T-helper 9 cell (primary cell): ENCODE measurements around the gene GDA.
"Not testable (repeated sequence)": the region's sequence is repeated elsewhere in the genome, so short reads cannot be mapped to it uniquely, and the experiment has no call there.

Experiments
- DNase-seq: peaks from one replicate; pipeline ENCODE4 v3.0.0-alpha.2; 2020

Gene GDA

DNA sequence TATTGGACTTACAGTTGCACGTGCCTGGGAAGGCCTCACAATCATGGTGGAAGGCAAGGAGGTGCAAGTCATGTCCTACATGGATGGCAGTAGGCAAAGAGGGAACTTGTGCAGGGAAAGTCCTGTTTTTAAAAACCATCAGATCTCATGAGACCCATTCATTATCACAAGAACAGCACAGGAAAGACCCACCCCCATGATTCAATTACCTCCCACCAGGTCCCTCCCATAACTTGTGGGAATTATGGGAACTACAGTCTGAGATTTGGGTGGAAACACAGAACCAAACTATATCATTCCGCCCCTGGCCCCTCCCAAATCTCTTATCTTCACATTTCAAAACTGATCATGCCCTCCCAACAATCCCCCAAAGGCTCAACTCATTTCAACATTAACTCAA, 140.2 kb downstream of the GDA start:
- DNase-seq, result no peak

DNA sequence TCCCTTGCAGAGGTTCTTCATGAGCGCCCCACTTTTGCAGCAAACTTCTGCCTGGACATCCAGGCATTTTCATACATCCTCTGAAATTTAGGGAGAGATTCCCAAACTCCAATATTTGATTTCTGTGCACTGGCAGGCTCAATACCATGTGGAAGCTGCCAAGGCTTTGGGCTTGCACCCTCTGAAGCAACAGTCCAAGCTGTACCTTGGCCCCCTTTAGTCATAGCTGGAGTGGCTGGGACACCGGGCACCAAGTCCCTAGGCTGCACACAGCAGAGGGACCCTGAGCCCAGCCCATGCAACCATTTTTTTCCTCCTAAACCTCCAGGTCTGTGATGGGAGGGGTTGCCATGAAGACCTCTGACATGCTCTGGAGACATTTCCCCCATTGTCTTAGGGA, 141.1 kb downstream of the GDA start:
- DNase-seq, result no peak

DNA sequence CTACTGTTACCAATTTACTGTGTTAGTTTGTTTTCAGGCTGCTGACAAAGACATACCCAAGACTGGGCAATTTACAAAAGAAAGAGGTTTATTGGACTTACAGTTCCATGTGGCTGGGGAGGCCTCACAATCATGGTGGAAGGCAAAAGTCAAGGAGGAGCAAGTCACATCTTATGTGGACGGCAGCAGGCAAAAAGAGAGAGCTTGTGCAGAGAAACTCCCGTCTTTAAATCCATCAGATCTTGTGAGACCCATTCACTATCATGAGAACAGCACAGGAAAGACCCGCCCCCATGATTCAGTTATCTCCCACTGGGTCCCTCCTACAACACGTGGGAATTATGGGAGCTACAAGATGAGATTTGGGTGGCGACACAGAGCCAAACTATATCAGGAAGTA, 142.3 kb downstream of the GDA start:
- DNase-seq, result not testable (repeated sequence)

DNA sequence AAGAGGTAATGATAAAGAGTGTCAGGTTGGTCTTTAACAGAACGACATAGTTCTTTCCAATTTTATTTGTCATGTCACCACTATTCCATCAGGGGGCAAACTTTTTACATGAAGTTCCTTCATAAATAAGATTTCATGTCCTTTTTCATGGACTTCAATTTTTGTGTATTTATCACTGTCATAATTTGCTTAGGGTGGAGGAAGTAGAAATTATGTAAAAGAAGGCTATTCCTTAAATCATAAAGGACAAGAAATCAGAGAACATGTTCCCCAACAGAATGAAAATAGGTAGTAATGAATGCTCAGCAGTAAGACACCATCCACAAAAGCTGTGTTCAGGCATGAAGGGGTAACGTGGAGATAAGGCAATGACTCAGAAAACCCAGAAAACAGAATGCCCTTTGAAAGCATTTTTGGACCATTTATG, 143.0 kb downstream of the GDA start:
- DNase-seq, result no peak

DNA sequence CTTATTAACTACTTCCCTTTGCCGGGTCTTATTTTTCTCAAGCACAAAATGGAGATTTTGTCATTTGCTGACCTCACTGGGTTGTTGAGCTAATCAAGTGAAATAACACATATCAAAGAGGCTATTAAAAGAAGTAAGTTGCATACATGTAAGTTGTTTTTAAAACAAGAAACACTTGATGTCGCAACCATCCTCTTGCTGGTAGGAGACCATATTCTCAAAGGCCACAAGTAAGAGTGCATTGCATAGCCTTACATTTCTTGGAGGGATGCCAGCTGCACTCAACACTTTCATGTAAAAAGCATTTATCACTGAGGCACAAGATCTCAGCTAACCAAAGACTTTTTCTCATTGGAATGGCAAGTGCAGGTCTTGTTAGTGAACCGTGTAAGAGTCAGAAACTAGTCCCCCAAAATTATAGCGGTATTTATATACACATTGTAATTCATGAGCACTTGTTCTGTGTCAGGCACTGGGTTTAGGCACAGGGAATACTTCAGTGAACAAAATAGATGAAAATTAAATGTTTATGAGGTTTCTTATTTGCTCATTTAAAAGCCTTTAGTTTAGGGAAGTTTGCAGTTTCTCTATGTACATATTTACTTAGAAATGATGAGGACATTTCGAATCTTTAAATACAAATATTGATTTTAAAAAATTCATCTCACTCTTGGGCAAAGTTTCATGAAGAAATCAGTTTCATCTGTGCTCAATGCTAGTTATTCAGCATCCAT, 143.8 kb downstream of the GDA start:
- no peak for DNase-seq

DNA sequence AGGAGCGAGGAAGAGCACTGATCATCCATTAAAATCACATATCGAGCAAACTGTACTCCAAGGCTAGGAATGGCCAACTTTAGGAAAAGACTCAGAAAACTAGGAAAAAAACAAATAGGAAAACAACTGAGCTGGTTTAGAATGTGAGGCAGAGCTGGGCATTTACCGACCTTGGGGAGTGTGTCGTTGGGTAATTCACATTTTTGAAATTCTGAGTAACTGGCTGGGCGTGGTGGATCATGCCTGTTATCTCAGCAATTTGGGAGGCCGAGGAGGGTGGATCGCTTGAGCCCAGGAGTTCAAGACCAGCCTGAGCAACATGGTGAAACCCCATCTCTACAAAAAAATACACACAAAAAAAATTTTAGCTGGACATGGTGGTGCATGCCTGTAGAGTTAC, 145.7 kb downstream of the GDA start:
- DNase-seq, result no peak

DNA sequence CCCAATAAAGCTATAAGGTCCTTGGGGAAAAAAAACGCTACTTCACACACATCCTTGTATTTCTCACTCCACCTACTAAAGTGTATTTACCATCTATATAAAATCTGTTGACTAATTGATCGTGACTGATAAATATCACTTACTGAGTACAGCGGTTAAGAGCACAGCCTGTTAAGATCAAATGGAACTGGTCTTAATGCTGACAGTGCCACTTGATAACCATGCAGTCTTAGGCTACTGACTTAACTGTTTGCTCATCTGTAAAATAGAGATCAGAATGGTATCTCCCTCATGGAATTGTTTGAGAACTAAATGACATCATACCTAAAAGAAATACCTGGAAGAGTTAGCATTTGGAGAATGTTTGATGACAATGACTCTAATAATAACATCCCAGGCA, 148.3 kb downstream of the GDA start:
- DNase-seq, result no peak

DNA sequence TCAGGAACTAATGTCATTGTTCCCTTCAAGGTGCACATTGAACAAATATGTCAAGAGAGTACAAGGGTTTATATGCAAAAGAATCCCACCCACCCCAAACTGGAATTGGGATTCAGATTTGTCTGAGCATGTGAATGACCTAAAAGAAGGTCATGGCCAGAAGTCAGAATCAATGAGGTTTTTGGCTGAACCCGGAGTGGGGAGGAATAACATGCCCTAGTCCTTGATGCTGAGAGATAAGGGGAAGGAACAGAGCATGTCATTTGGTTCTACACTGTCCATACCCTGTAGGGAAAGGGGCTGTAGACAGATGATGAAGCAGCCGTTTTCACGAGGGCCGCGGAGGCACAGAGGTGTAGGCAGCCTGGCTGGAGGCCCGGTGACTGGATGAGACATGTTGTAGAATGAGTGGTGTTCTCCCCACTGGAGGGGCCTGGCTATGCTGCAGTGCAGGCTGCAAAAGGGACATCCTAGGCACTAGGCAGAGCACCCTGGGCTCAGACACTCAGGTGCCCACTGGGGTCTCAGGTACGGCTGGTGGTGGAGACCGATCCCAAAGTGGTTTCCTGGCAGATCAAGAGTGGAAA, 149.9 kb downstream of the GDA start:
- no peak for DNase-seq

DNA sequence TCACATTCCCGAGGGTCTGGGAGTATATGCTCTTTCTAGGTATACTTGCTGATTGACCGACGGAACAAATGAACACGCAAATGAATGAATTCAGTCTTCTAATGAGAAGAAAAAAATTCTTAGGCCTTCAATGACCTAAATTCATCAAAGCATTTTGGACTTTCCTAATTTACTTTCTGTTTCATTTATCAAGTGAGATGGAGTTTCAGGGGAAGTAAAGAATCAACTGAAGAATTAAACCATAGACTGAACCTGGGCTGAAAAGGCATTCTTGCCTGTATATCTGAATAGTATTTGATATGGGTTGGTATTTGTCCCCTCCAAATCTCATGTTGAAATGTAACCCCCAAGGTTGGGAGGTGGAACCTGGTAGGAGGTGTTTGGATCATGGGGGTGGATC, 151.6 kb downstream of the GDA start:
- no peak for DNase-seq
